ENCODE results near the gene NDST1.

DNA sequence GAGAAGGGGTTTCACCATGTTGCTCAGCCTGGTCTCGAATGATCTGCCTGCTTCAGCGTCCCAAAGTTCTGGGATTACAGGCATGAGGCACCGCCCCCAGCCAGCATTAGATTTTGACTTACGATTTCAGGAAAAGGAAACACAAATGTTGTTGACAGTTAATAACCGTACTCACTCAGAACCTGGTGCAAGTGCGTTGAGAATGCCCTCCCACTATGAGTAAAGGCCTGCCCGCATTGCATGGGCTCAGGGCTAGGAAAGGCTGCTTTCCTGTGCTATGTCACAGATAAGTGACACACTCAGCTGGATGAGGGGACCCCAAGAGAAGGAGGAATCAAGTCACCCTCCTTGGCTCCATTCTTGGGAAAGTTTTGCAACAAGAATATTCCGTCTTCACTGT is 42.4 kb downstream of the NDST1 start:
- TF ChIP-seq RCOR1 (conservative IDR thresholded peaks at IDR 0.05; ENCODE audit: low read depth, low read length) (no peak), CTCF (IDR thresholded peaks at IDR 0.05 in 2 of 3, conservative IDR thresholded peaks at IDR 0.05 in 1 of 3; ENCODE audit: control insufficient read depth in 2 of 3, extremely low read depth in 1 of 3, insufficient read depth in 1 of 3, low read depth in 3 of 3, low read length in 3 of 3) (no peak), POLR2A (IDR thresholded peaks at IDR 0.05; ENCODE audit: low read depth, low read length) (no peak), YY1 (IDR thresholded peaks at IDR 0.05; ENCODE audit: low read depth, low read length) (no peak), STAT1 (conservative IDR thresholded peaks at IDR 0.05) (no peak), EZH2 (IDR thresholded peaks at IDR 0.05; ENCODE audit: borderline replicate concordance, control insufficient read depth, low read depth, low read length) (no peak), SKIL (IDR thresholded peaks at IDR 0.05; ENCODE audit: low read depth, poor library complexity, severe bottlenecking) (no peak), CHD2 (IDR thresholded peaks at IDR 0.05; ENCODE audit: borderline replicate concordance, low read depth, low read length) (no peak), TARDBP (IDR thresholded peaks at IDR 0.05; ENCODE audit: borderline replicate concordance) (no peak), NR2C2 (IDR thresholded peaks at IDR 0.05; ENCODE audit: borderline replicate concordance, control insufficient read depth, insufficient read length, low read depth) (no peak)
- TF ChIP-seq, protein P1, sequence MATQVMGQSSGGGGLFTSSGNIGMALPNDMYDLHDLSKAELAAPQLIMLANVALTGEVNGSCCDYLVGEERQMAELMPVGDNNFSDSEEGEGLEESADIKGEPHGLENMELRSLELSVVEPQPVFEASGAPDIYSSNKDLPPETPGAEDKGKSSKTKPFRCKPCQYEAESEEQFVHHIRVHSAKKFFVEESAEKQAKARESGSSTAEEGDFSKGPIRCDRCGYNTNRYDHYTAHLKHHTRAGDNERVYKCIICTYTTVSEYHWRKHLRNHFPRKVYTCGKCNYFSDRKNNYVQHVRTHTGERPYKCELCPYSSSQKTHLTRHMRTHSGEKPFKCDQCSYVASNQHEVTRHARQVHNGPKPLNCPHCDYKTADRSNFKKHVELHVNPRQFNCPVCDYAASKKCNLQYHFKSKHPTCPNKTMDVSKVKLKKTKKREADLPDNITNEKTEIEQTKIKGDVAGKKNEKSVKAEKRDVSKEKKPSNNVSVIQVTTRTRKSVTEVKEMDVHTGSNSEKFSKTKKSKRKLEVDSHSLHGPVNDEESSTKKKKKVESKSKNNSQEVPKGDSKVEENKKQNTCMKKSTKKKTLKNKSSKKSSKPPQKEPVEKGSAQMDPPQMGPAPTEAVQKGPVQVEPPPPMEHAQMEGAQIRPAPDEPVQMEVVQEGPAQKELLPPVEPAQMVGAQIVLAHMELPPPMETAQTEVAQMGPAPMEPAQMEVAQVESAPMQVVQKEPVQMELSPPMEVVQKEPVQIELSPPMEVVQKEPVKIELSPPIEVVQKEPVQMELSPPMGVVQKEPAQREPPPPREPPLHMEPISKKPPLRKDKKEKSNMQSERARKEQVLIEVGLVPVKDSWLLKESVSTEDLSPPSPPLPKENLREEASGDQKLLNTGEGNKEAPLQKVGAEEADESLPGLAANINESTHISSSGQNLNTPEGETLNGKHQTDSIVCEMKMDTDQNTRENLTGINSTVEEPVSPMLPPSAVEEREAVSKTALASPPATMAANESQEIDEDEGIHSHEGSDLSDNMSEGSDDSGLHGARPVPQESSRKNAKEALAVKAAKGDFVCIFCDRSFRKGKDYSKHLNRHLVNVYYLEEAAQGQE (IDR thresholded peaks at IDR 0.05; ENCODE audit: low read depth, low read length): no peak

Data from GM12878 (cell line).